Upper lobe of left lung (tissue), 4 donors: ENCODE data around the gene YAE1.

Experiments
- EP300 ChIP-seq, 4 donors: sonication (generic); formaldehyde crosslinking; IDR thresholded peaks; one replicate each; pipeline ENCODE4 v1.5.1; 2017; ENCODE audit warnings: antibody characterized with exemption in 4 of 4, control low read depth in 2 of 4
- POLR2A ChIP-seq, 4 donors: fragments of 450-650 bp; IDR thresholded peaks; one replicate each; pipeline ENCODE4 v1.5.1; 2016 to 2017; ENCODE audit warnings: antibody characterized with exemption in 4 of 4, mild to moderate bottlenecking in 2 of 4
- POLR2AphosphoS5 ChIP-seq, 2 donors: sonication (generic); formaldehyde crosslinking; IDR thresholded peaks; one replicate each; pipeline ENCODE4 v1.5.1; 2017; ENCODE audit warnings: antibody characterized with exemption in 2 of 2
- TF ChIP-seq, protein P1 (sequence below), 6 experiments: fragments of 450-650 bp in 4 of 6; fragments of 200-600 bp in 2 of 6; sonication (generic) in 2 of 6; IDR thresholded peaks; one replicate each; pipeline ENCODE4 v1.5.1; 2016 to 2019; ENCODE audit warnings: antibody characterized with exemption in 6 of 6

DNA sequence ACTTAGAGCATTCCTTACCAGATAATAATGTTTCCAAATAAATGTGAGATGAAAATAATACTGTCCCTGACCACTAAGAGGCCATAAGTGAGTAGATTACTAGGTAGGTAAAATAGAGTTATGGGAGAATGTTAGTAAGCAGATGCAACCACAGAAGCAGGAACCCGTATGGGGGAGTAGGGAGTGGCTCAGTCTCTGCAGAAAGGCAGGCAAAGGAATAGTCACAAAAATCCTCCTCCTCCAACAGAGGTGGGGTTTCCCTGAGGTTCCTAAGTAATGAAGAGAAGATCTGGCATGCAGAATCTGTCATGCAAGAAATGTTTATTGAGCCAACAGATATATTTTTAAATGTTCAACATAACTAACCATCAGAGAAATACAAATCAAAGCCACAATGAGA lies 9.0 kb upstream of the YAE1 start:
- TF ChIP-seq, protein P1, sequence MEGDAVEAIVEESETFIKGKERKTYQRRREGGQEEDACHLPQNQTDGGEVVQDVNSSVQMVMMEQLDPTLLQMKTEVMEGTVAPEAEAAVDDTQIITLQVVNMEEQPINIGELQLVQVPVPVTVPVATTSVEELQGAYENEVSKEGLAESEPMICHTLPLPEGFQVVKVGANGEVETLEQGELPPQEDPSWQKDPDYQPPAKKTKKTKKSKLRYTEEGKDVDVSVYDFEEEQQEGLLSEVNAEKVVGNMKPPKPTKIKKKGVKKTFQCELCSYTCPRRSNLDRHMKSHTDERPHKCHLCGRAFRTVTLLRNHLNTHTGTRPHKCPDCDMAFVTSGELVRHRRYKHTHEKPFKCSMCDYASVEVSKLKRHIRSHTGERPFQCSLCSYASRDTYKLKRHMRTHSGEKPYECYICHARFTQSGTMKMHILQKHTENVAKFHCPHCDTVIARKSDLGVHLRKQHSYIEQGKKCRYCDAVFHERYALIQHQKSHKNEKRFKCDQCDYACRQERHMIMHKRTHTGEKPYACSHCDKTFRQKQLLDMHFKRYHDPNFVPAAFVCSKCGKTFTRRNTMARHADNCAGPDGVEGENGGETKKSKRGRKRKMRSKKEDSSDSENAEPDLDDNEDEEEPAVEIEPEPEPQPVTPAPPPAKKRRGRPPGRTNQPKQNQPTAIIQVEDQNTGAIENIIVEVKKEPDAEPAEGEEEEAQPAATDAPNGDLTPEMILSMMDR (IDR thresholded peaks at IDR 0.05): no peak
- no peak for TF ChIP-seq EP300 (IDR thresholded peaks at IDR 0.05)
- TF ChIP-seq POLR2AphosphoS5 (IDR thresholded peaks at IDR 0.05): no peak
- no peak for TF ChIP-seq POLR2A (IDR thresholded peaks at IDR 0.05)
